Left cardiac atrium (tissue), 4 donors: ENCODE measurements around the gene DLGAP3. TPM values are rescaled to one million over a fixed set of nuclear protein-coding genes. Genes with fewer than 3 reads are reported as not detected.
"Not testable (repeated sequence)": the region's sequence is repeated elsewhere in the genome, so short reads cannot be mapped to it uniquely, and the experiment has no call there.

Experiments
- ATAC-seq, 2 donors: fragments of 200-7000 bp; cut with Tn5 transposase; one replicate each; pipeline ENCODE4 v1.9.1; 2020; ENCODE audit warnings: mild to moderate bottlenecking in 2 of 2, moderate library complexity in 2 of 2
- DNase-seq: peaks from one replicate; pipeline ENCODE4 v3.0.0-alpha.2; 2020
- intact Hi-C, 2 donors: fragments of 100-400 bp; cut with DNase I; formaldehyde crosslinking; loops; one replicate each; pipeline versions ENCODE4 v1.14.1 to v1.15.1; 2022 to 2023
- long read RNA-seq: library from polyadenylated mRNA; unstranded; transcript quantifications from one replicate; pipeline ENCODE4 v2.0.0, GENCODE V29; 2021
- total RNA-seq, 2 donors: library from RNA; stranded (reverse); fragmentation: NEBNext Ultra II Directional; extraction: Animal tissue kit (Norgen Biotek cat#: 25700); gene quantifications; one replicate each; pipeline ENCODE4 v1.2.1, GENCODE V29; 2021
- donor health status: DM: no; HTN: yes; CAD: no.
- donor health status: DM: no; HTN: yes; CAD: no; lungs with severe emphysema.
- donor health status: DM: yes; HTN: yes; CAD: no.
- donor health status: Dilated cardiomyopathy.

Gene DLGAP3, protein sequence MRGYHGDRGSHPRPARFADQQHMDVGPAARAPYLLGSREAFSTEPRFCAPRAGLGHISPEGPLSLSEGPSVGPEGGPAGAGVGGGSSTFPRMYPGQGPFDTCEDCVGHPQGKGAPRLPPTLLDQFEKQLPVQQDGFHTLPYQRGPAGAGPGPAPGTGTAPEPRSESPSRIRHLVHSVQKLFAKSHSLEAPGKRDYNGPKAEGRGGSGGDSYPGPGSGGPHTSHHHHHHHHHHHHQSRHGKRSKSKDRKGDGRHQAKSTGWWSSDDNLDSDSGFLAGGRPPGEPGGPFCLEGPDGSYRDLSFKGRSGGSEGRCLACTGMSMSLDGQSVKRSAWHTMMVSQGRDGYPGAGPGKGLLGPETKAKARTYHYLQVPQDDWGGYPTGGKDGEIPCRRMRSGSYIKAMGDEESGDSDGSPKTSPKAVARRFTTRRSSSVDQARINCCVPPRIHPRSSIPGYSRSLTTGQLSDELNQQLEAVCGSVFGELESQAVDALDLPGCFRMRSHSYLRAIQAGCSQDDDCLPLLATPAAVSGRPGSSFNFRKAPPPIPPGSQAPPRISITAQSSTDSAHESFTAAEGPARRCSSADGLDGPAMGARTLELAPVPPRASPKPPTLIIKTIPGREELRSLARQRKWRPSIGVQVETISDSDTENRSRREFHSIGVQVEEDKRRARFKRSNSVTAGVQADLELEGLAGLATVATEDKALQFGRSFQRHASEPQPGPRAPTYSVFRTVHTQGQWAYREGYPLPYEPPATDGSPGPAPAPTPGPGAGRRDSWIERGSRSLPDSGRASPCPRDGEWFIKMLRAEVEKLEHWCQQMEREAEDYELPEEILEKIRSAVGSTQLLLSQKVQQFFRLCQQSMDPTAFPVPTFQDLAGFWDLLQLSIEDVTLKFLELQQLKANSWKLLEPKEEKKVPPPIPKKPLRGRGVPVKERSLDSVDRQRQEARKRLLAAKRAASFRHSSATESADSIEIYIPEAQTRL
- total RNA-seq, result under 1 TPM; 0.18 to 0.38 TPM
- long read RNA-seq, result 0 reads

- peak; percentile 10 to 19 for ATAC-seq
These were observed at the start of gene DLGAP3 for GRCh38 chr1:34929497-34929852. TSS of gene DLGAP3 (minus strand) at chr1:34929650. CDS start at chr1:34905383, 24,267 bp downstream.

DNA sequence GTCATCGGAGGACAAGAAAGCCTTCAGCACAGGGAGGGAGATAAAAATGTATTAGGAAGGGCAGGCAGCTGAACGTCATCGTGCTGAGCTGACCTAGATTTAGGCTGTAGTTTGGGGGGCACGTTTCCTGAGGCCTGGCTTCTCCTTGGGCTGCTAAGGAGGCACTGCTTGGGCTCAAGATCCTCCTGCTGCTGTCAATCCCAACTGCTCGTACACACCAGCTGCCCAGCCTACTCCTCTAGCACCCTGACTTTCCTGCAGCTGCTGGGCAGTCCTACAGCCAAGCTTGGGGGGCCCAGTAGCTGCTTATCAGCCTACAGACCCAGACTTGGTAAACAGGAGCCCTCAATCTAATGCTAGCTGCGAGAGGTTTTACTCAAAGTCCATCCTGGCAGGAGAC is 49.5 kb upstream of the DLGAP3 start:
- intact Hi-C loops, result no loop called here
- DNase-seq (no peak), ATAC-seq (no peak)

More at GRCh38 chr1:34929497-34929852, at the start of gene DLGAP3:
- intact Hi-C loops, result no loop called here
- DNase-seq, result no peak

DNA sequence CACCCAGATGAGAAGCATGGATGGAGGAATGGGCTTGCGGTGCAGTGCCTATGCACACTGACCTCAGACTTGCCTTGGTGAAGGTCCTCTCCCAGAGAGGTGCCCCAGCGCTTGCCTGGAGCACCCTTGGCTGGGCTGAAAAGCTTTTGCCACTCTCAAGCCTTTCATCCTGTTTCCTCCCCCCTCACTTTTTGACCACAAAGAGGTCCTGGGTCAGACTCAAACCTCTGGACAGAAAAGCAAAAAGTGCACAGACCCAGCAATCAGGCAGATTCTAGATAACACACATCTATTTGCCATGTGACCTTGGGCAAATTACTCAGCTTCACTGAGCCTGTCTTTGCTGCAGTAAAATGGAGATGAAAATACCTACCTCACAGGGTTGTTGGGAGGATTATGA is 48.4 kb upstream of the DLGAP3 start:
- no peak for DNase-seq
- intact Hi-C loops, result no loop called here
- no peak for ATAC-seq

DNA sequence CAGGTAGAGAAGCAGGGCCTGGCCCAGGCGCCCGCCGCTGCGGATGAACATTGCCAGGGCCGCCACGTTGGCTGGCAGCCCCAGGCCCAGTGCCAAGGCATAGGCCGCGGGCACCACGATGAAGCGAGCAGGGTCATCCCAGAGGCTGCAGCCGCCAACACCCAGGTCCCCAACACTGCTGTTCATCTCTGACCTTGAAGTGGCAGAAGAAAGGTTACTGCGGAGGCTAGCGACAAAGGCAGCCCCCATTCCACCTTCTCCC is 47.7 kb upstream of the DLGAP3 start:
- peak; percentile 8 to 35 for ATAC-seq
- intact Hi-C loops, result no loop called here
- DNase-seq, result no peak

DNA sequence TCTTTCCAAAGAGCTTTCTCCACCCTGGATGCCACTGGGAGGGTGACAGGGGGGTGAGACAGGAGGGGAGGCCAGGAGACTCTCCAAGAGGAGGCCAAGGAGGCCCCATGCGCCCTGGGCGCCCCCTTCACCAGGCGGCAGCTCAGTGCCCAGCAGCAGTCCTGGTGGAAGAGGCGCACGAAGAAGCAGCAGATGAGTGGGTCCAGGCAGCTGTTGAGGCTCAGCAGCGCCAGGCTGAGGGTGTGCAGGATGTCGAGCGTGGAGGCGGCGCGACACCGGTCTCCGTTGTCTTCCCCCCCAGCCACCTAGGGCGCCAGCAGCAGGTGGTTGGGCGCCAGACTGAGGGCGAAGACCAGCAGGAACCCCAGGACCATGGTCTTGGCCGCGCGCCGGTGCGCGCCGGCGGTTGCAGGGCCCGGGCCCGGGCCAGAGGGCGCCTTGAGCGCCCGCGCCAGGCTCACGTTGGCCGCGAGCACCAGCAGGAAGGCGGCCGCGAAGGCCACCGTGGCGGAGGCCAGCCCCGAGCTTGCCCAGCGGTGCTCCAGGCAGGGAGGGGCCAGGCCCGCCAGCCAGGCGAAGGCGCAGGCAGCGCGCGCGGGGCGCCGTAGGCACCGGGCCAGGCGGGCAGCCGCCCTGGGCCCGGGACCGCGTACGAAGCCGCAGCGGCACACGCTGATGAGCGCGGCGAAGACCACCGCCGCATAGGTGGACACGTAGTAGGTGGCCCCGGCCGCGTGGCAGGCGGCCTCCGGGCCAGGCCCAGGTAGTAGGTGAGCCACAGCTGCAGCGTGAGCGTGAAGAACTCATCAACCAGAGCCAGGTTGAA is 47.1 kb upstream of the DLGAP3 start:
- DNase-seq, result no peak

GRCh38 chr1:34975771-34976170 is 46.3 kb upstream of the DLGAP3 start:
- intact Hi-C loops, result no loop called here
- DNase-seq (no peak), ATAC-seq (no peak)

More for the DNA sequence above, 47.1 kb upstream of the DLGAP3 start:
- intact Hi-C loops, result no loop called here
- peak; percentile 23 to 31 for ATAC-seq

DNA sequence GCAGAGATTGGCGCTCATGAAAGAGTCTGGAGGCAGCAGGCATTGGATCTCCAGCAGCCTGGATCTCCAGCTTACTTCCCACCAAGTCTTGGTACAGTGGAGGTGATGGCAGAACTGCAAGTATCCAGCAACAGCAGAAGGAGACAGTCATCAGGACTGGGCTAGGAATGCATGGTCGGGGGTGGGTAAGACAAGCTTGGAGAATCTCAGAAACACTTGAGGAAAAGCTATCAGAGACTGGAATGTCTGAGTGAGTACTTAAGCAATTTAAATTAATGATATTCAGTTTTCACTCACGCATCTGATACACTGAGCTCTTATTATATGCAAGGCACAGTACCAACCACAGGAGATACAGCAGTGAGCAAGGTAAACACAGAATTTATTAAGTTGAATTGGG is 45.9 kb upstream of the DLGAP3 start:
- intact Hi-C loops, result no loop called here
- DNase-seq (no peak), ATAC-seq (no peak)

DNA sequence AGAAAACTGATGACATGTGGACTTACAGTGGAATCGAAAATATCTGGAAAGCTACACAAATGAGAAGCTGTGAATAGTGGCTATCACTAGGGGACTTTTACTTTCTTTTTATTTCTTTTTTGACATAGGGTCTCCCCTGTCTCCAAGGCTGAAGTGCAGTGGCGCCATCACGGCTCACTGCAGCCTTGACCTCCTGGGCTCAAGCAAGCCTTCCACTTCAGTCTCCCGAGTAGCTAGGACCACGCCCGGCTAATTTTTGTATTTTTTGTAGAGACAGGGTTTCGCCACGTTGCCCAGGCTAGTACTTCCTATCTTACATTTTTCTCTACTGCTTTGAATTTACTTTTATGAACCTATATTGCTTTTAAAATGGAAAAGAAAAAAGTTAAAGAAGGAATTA is 45.2 kb upstream of the DLGAP3 start:
- ATAC-seq (no peak), DNase-seq (no peak)
- intact Hi-C loops, result no loop called here

GRCh38 chr1:34973326-34973725 is 43.9 kb upstream of the DLGAP3 start:
- intact Hi-C loops, result no loop called here
- no peak for ATAC-seq
- DNase-seq, result no peak

DNA sequence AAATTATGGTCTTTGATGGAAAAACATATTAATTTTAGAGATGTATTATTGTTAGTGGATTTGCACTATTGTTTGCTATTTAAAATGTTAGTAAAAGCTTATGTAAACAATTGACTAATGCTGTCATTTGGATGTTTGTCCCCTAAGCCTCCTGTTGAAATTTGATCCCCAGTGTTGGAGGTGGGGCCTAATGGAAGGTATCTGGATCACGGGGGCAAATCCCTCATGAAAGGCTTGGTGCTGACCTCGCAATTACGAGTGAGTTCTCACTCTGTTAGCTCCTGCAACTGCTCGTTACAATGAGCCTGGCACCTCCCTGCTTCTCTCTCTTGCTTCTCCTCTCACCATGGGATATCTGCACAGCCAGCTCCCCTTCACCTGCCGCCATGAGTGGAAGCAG is 41.4 kb upstream of the DLGAP3 start:
- ATAC-seq, result no peak
- DNase-seq, result no peak
- intact Hi-C loops, result no loop called here

- no peak for DNase-seq
- intact Hi-C loops, result no loop called here
These were observed 40.8 kb upstream of the DLGAP3 start for GRCh38 chr1:34970220-34970735.

GRCh38 chr1:34968297-34968696 is 38.8 kb upstream of the DLGAP3 start:
- intact Hi-C loops, ATAC-seq, DNase-seq: not testable (repeated sequence)

More at GRCh38 chr1:34970220-34970735, 40.8 kb upstream of the DLGAP3 start:
- no peak for ATAC-seq

DNA sequence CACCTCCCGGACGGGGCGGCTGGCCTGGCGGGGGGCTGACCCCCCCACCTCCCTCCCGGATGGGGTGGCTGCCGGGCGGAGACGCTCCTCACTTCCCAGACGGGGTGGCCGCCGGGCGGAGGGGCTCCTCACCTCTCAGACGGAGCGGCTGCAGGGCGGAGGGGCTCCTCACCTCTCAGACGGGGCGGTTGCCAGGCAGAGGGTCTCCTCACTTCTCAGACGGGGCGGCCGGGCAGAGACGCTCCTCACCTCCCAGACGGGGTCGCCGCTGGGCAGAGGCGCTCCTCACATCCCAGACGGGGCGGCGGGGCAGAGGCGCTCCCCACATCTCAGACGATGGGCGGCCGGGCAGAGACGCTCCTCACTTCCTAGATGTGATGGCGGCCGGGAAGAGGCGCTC is 38.2 kb upstream of the DLGAP3 start:
- DNase-seq, ATAC-seq, intact Hi-C loops: not testable (repeated sequence)

- ATAC-seq (no peak), DNase-seq (no peak)
- intact Hi-C loops, result no loop called here
These were observed 36.1 kb upstream of the DLGAP3 start for GRCh38 chr1:34965597-34965996.

- DNase-seq (no peak), ATAC-seq (no peak)
- intact Hi-C loops, result no loop called here
These were observed 21.0 kb upstream of the DLGAP3 start for GRCh38 chr1:34950428-34950827.

GRCh38 chr1:34948739-34949138 is 19.3 kb upstream of the DLGAP3 start:
- ATAC-seq, intact Hi-C loops, DNase-seq: not testable (repeated sequence)

DNA sequence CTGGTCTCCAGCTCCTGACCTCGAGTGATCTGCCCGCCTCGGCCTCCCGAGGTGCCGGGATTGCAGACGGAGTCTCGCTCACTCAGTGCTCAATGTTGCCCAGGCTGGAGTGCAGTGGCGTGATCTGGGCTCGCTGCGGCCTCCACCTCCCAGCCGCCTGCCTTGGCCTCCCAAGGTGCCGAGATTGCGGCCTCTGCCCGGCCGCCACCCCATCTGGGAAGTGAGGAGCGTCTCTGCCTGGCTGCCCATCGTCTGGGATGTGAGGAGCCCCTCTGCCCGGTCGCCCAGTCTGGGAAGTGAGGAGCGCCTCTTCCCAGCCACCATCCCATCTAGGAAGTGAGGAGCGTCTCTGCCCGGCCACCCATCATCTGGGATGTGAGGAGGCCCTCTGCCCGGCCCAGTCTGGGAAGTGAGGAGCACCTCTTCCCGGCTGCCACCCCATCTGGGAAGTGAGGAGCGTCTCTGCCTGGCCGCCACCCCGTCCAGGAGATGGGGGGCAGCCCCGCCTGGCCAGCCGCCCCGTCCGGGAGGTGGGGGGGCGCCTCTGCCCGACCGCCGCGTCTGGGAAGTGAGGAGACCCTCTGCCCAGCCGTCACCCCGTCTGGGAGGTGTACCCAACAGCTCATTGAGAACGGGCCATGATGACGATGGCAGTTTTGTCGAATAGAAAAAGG is 18.3 kb upstream of the DLGAP3 start:
- DNase-seq, ATAC-seq, intact Hi-C loops: not testable (repeated sequence)

DNA sequence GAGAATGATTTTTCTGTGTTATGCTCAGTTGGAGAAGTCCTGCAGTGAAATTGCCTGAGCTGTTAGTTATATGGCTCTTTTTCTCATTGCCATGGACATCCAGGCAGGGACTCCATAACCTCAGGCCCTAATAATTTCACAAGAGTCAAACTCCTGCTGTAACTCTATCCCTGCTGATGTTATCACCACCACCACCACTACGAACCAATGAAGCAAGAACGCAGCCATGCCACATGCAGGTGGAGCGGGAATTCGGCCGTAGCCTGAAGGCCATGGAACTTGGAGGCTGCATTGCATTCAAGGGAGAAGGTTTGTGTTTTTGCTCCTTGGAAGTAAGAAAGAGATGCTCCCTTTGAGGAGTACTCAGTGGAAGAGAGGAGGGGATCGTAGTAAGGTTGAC is 16.8 kb upstream of the DLGAP3 start:
- DNase-seq, result no peak
- no peak for ATAC-seq
- intact Hi-C loops, result no loop called here

DNA sequence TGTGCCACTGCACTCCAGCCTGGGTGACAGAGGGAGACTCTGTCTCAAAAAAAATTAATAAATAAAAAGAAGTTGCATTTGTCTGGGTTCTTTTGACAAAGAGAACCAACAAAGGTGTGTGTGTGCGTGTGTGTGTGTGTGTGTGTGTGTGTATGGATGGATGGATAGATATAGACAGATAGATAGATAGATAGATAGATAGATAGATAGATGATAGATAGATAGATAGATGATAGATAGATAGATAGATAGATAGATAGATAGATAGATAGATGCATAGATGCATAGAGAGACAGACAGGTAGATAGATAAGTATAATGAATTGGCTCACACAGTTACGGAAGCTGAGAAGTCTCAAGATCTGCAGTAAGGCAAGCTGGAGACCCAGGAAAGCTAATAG is 12.3 kb upstream of the DLGAP3 start:
- ATAC-seq, DNase-seq, intact Hi-C loops: not testable (repeated sequence)
